Left cardiac atrium (tissue), 4 donors: ENCODE data around the gene NFIA. TPM values are rescaled to one million over a fixed set of nuclear protein-coding genes. Genes with fewer than 3 reads are reported as not detected.

Experiments
- ATAC-seq, 2 donors: fragments of 200-7000 bp; cut with Tn5 transposase; one replicate each; pipeline ENCODE4 v1.9.1; 2020; ENCODE audit warnings: mild to moderate bottlenecking in 2 of 2, moderate library complexity in 2 of 2
- DNase-seq: peaks from one replicate; pipeline ENCODE4 v3.0.0-alpha.2; 2020
- intact Hi-C, 2 donors: fragments of 100-400 bp; cut with DNase I; formaldehyde crosslinking; loops; one replicate each; pipeline versions ENCODE4 v1.14.1 to v1.15.1; 2022 to 2023
- total RNA-seq, 2 donors: library from RNA; stranded (reverse); fragmentation: NEBNext Ultra II Directional; extraction: Animal tissue kit (Norgen Biotek cat#: 25700); gene quantifications; one replicate each; pipeline ENCODE4 v1.2.1, GENCODE V29; 2021
- donor health status: DM: no; HTN: yes; CAD: no.
- donor health status: DM: no; HTN: yes; CAD: no; lungs with severe emphysema.
- donor health status: DM: yes; HTN: yes; CAD: no.
- donor health status: Dilated cardiomyopathy.

NFIA gene
- total RNA-seq, 2 donors from 2014 or later: 94.1 to 97.8 TPM

- ATAC-seq (no peak), DNase-seq (no peak)
- intact Hi-C loops: no loop called here
These were observed 128.2 kb downstream of the NFIA start for GRCh38 chr1:61210435-61211154.

DNA sequence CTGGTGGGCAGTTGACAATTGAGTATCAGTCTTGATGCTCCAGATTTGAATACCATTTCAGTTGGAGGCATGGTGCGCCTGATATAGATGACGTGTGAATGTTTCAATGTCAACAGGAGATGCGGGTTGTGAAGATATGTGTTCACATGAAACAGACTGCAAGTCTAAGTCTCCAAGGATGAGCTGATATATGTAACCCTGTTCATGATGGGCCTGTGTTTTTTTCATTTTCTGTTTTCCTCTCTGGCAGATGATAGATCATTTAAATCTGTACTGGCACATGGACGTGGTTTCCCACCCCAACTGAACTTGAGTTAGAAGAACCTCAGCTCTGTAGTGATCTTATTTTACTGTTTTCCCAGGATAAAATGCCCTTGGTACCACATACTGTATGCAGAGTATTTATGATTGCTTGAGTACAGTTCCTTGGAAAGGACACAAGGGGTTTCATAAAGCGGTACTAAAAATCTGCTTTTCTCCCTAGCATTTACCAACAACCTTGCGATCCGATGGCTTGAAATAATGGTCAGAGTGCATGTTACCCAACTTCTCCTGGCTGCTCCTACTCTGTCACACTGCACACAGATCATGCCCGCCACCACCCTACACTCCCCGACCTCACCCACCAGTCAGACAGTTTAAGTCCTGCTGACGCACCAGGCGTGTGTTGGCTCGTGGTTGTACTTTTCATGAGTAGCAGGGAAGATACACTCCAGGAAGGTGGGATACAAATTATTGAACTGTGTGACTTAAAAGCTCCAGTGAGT is 131.1 kb downstream of the NFIA start:
- ATAC-seq: peak in 1 of 2 donors; percentile 55
- intact Hi-C loops: no loop called here

GRCh38 chr1:61215119-61215518 is 132.8 kb downstream of the NFIA start:
- no peak for ATAC-seq
- DNase-seq: no peak
- intact Hi-C loops: no loop called here

More for the DNA sequence above, 131.1 kb downstream of the NFIA start:
- no peak for DNase-seq

- DNase-seq (no peak), ATAC-seq (peak in 1 of 2 donors; percentile 34)
- intact Hi-C loops: no loop called here
These were observed 133.4 kb downstream of the NFIA start for GRCh38 chr1:61215676-61216289.

DNA sequence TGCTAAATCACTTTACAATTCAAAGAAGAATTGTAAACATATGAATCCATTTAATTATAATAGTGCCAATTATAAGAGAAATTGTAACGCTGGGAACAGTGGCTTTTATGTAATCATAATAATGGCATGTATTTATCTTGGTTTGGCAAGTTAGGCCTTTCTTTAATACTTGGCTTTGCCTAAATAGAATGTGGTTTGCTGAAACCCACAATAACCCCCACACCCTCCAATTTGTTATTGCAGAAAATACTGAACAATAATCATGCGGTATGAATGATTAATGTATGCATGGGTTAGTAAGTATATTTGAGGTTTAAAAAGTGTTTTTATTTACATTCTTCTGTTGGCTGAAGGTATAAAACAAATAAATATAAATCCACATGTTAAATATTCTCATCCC is 138.2 kb downstream of the NFIA start:
- intact Hi-C loops: no loop called here
- ATAC-seq (no peak), DNase-seq (no peak)

DNA sequence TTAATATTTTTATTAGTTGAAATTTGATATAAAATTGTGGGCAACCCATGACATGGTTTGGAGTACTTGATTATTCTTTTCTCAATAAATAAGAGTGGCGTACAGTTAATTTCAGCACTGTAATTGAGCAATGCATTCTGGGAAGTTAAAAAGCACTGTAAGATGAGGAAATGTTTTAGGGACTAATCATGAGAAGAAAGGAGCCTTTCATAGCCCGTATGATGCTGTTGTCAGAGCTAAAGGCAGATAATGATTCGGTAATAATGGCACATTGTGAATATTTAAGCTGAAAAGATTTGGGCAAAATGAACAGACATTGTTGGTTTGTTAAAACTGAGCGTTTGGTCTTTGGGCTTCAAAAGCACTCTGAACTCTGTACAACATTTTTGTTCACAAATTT is 139.3 kb downstream of the NFIA start:
- intact Hi-C loops: no loop called here
- ATAC-seq (peak; percentile 48 to 69), DNase-seq (no peak)

DNA sequence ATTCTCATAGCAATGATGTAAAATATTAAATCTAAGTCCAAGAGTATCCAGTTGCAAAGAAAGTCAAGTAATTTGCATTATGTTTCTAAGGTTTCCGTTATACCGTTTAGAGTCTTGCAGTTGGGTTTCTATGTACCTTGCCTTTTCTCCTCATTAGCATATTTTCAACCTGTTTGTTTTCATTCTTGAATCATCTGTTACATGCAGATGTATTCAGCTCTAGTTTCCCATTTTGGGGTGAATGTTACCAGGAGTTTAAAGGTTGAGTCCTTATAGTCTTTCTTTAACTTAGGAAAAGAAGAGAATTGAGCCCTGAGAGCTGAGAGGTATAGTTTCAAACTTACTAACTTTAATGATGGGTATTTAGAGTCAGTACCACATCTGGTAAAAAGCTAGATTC is 139.9 kb downstream of the NFIA start:
- intact Hi-C loops: no loop called here
- ATAC-seq: no peak

DNA sequence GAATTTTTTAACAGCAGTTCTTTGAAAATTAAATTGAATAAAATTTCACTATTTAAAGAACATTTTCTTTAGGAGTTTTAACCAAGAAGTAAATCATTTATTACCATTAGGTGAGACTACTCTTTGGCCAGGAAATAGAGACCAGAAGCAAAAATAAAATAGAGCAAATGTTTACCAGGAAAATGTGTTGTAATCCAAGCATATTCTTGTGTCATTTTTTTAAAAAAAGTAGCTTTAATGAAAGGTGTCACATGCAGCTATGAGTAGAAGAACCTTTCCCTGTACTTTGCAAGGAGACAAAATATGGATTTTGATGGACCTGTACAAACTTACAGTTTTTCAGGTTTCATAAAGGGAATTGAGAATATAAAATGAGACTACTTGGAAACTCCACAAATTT is 140.8 kb downstream of the NFIA start:
- no peak for DNase-seq
- no peak for ATAC-seq
- intact Hi-C loops: no loop called here

More for the DNA sequence above, 139.9 kb downstream of the NFIA start:
- DNase-seq: no peak

- ATAC-seq (peak; percentile 67 to 68), DNase-seq (peak; percentile 20)
- intact Hi-C loops: no loop called here
These were observed 142.2 kb downstream of the NFIA start for GRCh38 chr1:61224609-61225008.

DNA sequence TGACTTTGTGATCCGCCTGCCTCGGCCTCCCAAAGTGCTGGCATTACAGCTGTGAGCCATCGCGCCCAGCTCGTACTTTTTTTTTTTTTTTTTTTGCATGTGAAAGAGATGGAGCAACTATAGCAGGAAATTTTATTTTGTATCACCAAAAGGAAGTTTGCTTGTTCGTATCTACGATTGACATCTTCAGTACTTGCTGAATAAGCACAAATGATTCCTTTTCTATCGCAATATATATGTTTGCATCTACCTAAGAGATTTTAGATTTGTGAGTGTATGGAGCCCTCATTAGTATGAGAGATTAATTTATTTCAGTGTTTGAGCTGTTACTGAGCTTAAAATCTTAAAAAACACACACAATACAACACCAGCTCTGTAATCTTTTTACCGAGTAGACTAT is 143.1 kb downstream of the NFIA start:
- DNase-seq (no peak), ATAC-seq (no peak)
- intact Hi-C loops: no loop called here

DNA sequence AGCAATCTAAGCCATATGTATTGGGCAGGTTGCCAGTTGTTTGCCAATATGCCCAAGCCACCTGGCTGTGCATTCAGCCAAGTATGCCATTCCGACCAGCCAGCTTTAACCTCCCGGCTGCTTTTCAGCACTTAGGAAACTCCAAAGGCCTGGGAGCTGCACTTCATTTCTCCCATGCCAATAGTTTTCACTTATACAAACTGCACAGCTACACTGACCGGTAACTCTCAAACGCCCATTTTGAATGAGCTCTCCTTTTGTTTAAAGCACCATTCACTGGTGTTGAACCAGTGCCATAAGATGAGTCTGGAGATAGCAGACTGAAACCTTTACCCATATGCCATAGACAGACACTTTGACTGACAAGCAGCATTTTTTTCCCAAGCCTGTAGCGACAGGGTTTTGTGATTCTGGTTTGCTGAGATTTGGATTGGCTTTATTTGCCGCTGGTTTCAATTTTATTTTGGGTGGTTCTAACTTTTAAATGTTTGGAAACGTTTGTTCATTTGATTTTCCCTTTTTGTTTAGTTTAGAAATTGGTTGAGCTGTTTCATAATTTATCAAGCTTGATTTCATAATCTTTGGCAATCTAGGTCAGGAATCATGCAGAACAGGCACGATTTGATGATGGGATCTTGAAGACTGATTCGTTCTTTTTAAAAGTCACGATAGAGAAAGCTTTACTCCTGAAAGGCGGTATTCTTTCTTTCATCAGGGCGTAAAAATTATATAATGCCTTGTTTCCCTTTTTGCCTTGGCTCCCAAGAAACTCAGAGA is 144.6 kb downstream of the NFIA start:
- peak in 1 of 2 donors; percentile 27 for ATAC-seq
- no peak for DNase-seq
- intact Hi-C loops: no loop called here

DNA sequence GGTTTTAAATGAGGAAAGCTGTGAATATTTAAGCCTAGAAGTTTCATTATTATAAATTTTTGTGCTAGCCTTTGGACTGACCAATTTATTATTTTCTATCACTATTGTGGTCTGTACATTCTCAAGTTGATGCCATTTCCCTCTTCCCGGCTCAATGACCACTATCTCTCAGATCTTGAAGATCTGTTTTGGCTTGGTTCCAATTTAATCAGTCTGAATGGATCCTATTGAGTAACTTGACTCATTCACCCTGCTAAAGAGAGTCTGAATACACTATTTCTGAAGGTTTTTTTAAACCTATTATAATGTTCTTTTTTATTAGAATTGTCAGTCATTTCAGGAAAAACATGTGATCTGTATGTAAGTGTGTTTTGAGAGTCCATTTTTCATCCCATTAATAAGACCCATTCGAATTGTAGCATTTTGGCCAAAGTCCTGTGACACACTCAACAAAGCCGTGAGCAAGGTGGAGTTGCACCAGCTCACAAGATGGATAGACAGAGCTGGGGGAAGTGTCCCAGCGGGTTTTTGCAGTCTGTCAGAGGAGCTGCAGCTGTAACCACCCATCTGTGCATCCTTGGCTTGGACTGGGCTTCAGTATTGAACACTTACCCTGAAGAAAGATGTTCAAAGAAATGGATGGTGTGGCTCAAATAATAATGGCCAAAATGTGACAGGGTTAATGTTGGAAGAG is 145.6 kb downstream of the NFIA start:
- intact Hi-C loops: no loop called here
- ATAC-seq: no peak
- no peak for DNase-seq

DNA sequence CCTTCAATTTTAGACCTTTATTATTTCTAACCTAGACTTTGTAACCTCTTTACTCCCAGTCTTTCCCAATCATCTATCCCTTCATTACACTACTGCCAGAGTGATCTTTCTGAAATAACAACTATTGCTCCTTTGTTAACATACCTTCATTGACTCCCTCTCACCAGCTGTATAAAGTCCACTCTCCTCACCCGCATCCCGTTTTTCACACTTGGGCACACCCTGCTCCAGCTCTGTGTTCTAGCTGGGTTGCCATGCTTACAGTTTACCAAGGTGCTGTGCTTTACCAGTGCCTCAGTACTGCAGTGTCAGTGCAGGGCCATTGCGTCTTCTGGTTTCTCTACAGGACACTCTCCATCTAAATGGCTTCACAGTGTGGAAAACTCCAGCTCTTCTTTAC is 148.2 kb downstream of the NFIA start:
- no peak for DNase-seq
- no peak for ATAC-seq
- intact Hi-C loops: no loop called here

DNA sequence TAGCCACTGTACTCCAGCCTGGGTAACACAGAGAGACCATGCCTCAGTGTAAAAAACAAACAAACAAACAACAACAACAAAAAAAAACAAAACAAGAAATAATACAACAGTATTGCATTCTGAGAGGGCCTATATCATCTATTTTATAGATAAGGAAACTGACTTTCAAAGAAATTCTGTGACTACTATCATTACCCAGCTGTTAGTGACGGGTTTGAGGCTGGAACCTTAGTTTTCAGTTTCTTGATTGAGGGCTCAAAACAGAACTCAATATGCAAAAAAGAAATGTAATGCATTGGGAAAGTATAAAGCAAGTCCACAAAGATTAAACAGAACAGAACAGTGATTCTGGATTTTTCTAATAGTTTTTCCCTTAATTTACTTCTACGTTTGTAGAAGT is 149.4 kb downstream of the NFIA start:
- ATAC-seq: no peak
- DNase-seq: no peak

GRCh38 chr1:61233121-61233660 is 150.8 kb downstream of the NFIA start:
- no peak for ATAC-seq
- intact Hi-C loops: no loop called here
- no peak for DNase-seq

More for the DNA sequence above, 149.4 kb downstream of the NFIA start:
- intact Hi-C loops: no loop called here

- no peak for ATAC-seq
- no peak for DNase-seq
- intact Hi-C loops: no loop called here
These were observed 152.2 kb downstream of the NFIA start for GRCh38 chr1:61234587-61234919.

DNA sequence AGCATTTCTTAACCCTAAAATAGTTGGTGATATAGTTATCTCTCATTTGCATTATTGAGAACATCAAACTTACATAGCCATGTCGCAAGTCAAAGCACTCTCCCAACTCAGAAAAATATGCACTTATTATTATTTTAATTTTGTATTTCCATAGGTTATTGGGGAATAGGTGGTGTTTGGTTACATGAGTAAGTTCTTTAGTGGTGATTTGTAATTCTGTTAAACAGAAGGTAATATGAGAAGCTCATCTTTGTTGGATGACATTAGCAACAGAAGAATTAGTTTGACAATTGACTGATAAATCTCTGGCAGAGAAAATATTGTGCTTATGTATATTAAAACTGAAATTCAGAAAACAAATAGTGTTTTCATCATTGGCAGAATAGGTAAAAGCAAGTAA is 154.8 kb downstream of the NFIA start:
- intact Hi-C loops: no loop called here
- DNase-seq: no peak
- ATAC-seq: no peak

- intact Hi-C loops: no loop called here
- no peak for DNase-seq
- ATAC-seq: peak in 1 of 2 donors; percentile 24
These were observed 155.4 kb downstream of the NFIA start for GRCh38 chr1:61237659-61238358.
